Common myeloid progenitor, CD34-positive (primary cell): ENCODE measurements around the gene MAP3K20.
"Not testable (repeated sequence)": the region's sequence is repeated elsewhere in the genome, so short reads cannot be mapped to it uniquely, and the experiment has no call there.

ENCODE experiments used
- CTCF ChIA-PET: fragments of 350-600 bp; sonication (Branson Sonifier 250); formaldehyde crosslinking; loops from one replicate; lab custom pipeline; 2021; ENCODE audit warnings: antibody characterized with exemption; lab: Charles Lee
- POLR2A ChIA-PET: fragments of 350-600 bp; sonication (Branson Sonifier 250); formaldehyde crosslinking; loops from one replicate; lab custom pipeline; 2021; ENCODE audit warnings: antibody characterized with exemption; lab: Charles Lee
- DNase-seq, 3 donors: peaks; one replicate each; pipeline versions ENCODE4 v3.0.0 to v3.0.0-alpha.2; 2013
- H3K27ac ChIP-seq, 2 experiments: 1 replicate in 1 of 2; 2 replicates in 1 of 2; pipeline ENCODE4 v1.7.0; 2013; ENCODE audit warnings: inconsistent platforms in 2 of 2, low read length in 2 of 2, mild to moderate bottlenecking in 2 of 2, low read depth in 1 of 2, moderate library complexity in 1 of 2; ENCODE audit not compliant: severe bottlenecking in 2 of 2, insufficient read depth in 1 of 2, poor library complexity in 1 of 2
- H3K27me3 ChIP-seq, 5 experiments: replicated peaks in 2 of 5; 1 replicate in 3 of 5; 2 replicates in 2 of 5; pipeline versions ENCODE4 v1.6.1 to v1.7.0; 2013; ENCODE audit warnings: low read length in 4 of 5, mild to moderate bottlenecking in 2 of 5, moderate library complexity in 2 of 5, inconsistent platforms in 1 of 5; ENCODE audit not compliant: insufficient read depth in 5 of 5, control insufficient read depth in 4 of 5
- H3K36me3 ChIP-seq, 4 experiments: 1 replicate in 2 of 4; 2 replicates in 2 of 4; pipeline versions ENCODE4 v1.6.1 to v1.7.0; 2013; ENCODE audit warnings: low read length in 3 of 4, control low read depth in 1 of 4, mild to moderate bottlenecking in 1 of 4; ENCODE audit not compliant: control insufficient read depth in 4 of 4, insufficient read depth in 4 of 4
- H3K4me1 ChIP-seq, 4 experiments: 1 replicate in 3 of 4; 2 replicates in 1 of 4; pipeline versions ENCODE4 v1.6.1 to v1.7.1; 2013; ENCODE audit warnings: low read length in 3 of 4, mild to moderate bottlenecking in 3 of 4, control low read depth in 1 of 4, inconsistent platforms in 1 of 4, moderate library complexity in 1 of 4; ENCODE audit not compliant: control insufficient read depth in 4 of 4, insufficient read depth in 4 of 4; ENCODE audit errors: control extremely low read depth in 1 of 4
- H3K4me3 ChIP-seq, 7 experiments: 1 replicate in 4 of 7; 2 replicates in 3 of 7; pipeline versions ENCODE4 v1.5.1 to v1.7.0; 2013; ENCODE audit warnings: mild to moderate bottlenecking in 7 of 7, low read length in 6 of 7, moderate library complexity in 6 of 7, inconsistent platforms in 2 of 7, low read depth in 2 of 7, control low read depth in 1 of 7; ENCODE audit not compliant: insufficient read depth in 4 of 7, control insufficient read depth in 1 of 7; ENCODE audit errors: extremely low read depth in 1 of 7
- H3K9me3 ChIP-seq, 5 experiments: 1 replicate in 4 of 5; 2 replicates in 1 of 5; pipeline versions ENCODE4 v1.6.1 to v1.7.1; 2013; ENCODE audit warnings: low read length in 4 of 5, mild to moderate bottlenecking in 2 of 5, inconsistent platforms in 1 of 5, low read depth in 1 of 5, moderate library complexity in 1 of 5; ENCODE audit not compliant: control insufficient read depth in 4 of 5, insufficient read depth in 2 of 5; ENCODE audit errors: control extremely low read depth in 1 of 5
- WGBS: methylation state at CpG from one replicate; pipeline ENCODE4 v1.1.5; 2013; ENCODE audit not compliant: insufficient coverage; 5-methylcytosine and 5-hydroxymethylcytosine counted together

MAP3K20 gene

GRCh38 chr2:173254659-173255058 is 179.0 kb downstream of the MAP3K20 start:
- no peak for DNase-seq
- Histone ChIP-seq H3K27ac (no peak overlapping the region), H3K4me3 (no peak overlapping the region), H3K36me3 (peaks cover 0 to 5% (median 2%) of the 10 kb centered on the region in 4 experiments), H3K9me3 (no peaks in the 10 kb centered on the region), H3K4me1 (no peaks in the 10 kb centered on the region), H3K27me3 (no peaks in the 10 kb centered on the region)
- WGBS: 100% methylated on average over 1 of the region's 1 CpG
- ChIA-PET CTCF (no interaction called here), POLR2A (no interaction called here)

- 96% methylated on average over 3 of the region's 4 CpGs for WGBS
- no peak overlapping the region for H3K4me3 ChIP-seq
- ChIA-PET POLR2A (no interaction called here), CTCF (no interaction called here)
- no peak overlapping the region for H3K27ac ChIP-seq
- H3K9me3 ChIP-seq: no peaks in the 10 kb centered on the region
- no peaks in the 10 kb centered on the region for H3K27me3 ChIP-seq
- no peak for DNase-seq
- H3K36me3 ChIP-seq: peaks cover 5 to 12% (median 6%) of the 10 kb centered on the region in 4 experiments
- H3K4me1 ChIP-seq: no peaks in the 10 kb centered on the region
These were observed 183.1 kb downstream of the MAP3K20 start for GRCh38 chr2:173258701-173259100.

GRCh38 chr2:173262356-173262755 is 186.7 kb downstream of the MAP3K20 start:
- Histone ChIP-seq H3K36me3 (peaks cover 5 to 35% (median 16%) of the 10 kb centered on the region in 4 experiments), H3K4me1 (peaks cover 4 to 18% (median 12%) of the 10 kb centered on the region in 4 experiments)
- H3K27me3 ChIP-seq, POLR2A ChIA-PET, DNase-seq, H3K9me3 ChIP-seq, H3K4me3 ChIP-seq, H3K27ac ChIP-seq, CTCF ChIA-PET: not testable (repeated sequence)
- 100% methylated on average over 2 of the region's 5 CpGs for WGBS

GRCh38 chr2:173264151-173264550 is 188.5 kb downstream of the MAP3K20 start:
- no peaks in the 10 kb centered on the region for H3K27me3 ChIP-seq
- no CpG with 5 or more reads among the region's 4 CpGs for WGBS
- no peaks in the 10 kb centered on the region for H3K9me3 ChIP-seq
- H3K4me3 ChIP-seq: peak overlapping the region in 1 of 7 experiments; percentile 52
- ChIA-PET CTCF (no interaction called here), POLR2A (no interaction called here)
- DNase-seq: peak in 1 of 3 donors; percentile 39
- peaks cover 4 to 18% (median 12%) of the 10 kb centered on the region in 4 experiments for H3K4me1 ChIP-seq
- H3K27ac ChIP-seq: no peak overlapping the region
- peaks cover 3 to 35% (median 17%) of the 10 kb centered on the region in 4 experiments for H3K36me3 ChIP-seq

GRCh38 chr2:173264603-173265366 is 189.1 kb downstream of the MAP3K20 start:
- no peak overlapping the region for H3K27ac ChIP-seq
- POLR2A ChIA-PET: no interaction called here
- peaks cover 0 to 35% (median 16%) of the 10 kb centered on the region in 4 experiments for H3K36me3 ChIP-seq

GRCh38 chr2:173271135-173271534 is 195.5 kb downstream of the MAP3K20 start:
- Histone ChIP-seq H3K27me3 (no peaks in the 10 kb centered on the region), H3K9me3 (peaks cover 0 to 6% (median 5%) of the 10 kb centered on the region in 5 experiments), H3K4me1 (no peaks in the 10 kb centered on the region), H3K27ac (no peak overlapping the region), H3K4me3 (no peak overlapping the region), H3K36me3 (peaks cover 0 to 13% (median 7%) of the 10 kb centered on the region in 4 experiments)
- ChIA-PET CTCF (no interaction called here), POLR2A (no interaction called here)
- 100% methylated on average over 2 of the region's 2 CpGs for WGBS
- no peak for DNase-seq

More at GRCh38 chr2:173264603-173265366, 189.1 kb downstream of the MAP3K20 start:
- DNase-seq: peak; percentile 80 to 96 (median 93)
- Histone ChIP-seq H3K4me3 (peak overlapping the region in 2 of 7 experiments; percentile 16 to 52), H3K27me3 (no peaks in the 10 kb centered on the region), H3K4me1 (peaks cover 4 to 18% (median 12%) of the 10 kb centered on the region in 4 experiments), H3K9me3 (no peaks in the 10 kb centered on the region)
- WGBS: 31% methylated on average over 11 of the region's 14 CpGs
- CTCF ChIA-PET: no interaction called here

GRCh38 chr2:173271825-173272224 is 196.2 kb downstream of the MAP3K20 start:
- ChIA-PET POLR2A (no interaction called here), CTCF (no interaction called here)
- no peak overlapping the region for H3K4me3 ChIP-seq
- no peaks in the 10 kb centered on the region for H3K27me3 ChIP-seq
- H3K9me3 ChIP-seq: peaks cover 0 to 6% (median 5%) of the 10 kb centered on the region in 5 experiments
- WGBS: 100% methylated on average over 2 of the region's 5 CpGs
- peaks cover 0 to 7% (median 2%) of the 10 kb centered on the region in 4 experiments for H3K36me3 ChIP-seq
- no peak overlapping the region for H3K27ac ChIP-seq
- DNase-seq: no peak
- H3K4me1 ChIP-seq: no peaks in the 10 kb centered on the region
